ENCODE data around the gene RNF115. TPM values are rescaled to one million over a fixed set of nuclear protein-coding genes. Genes with fewer than 3 reads are reported as not detected.
A peak's percentile ranks its signal among the peaks of the same experiment; 100 is the strongest.

The RNF115 gene
- polyA plus RNA-seq (2013, experiment 1 of 2) = 7.6 TPM
- 7.9 TPM for polyA plus RNA-seq (2013, experiment 2 of 2)

- Histone ChIP-seq H2BK12ac (ENCODE audit: low read length) (no peak within 1 kb of the TSS), H3K23ac (ENCODE audit: low read depth, low read length, poor library complexity) (peak within 1 kb of the TSS; percentile 98), H2BK5ac (ENCODE audit: low read length) (peak within 1 kb of the TSS; percentile 90), H3K79me1 (ENCODE audit: low read depth, low read length) (no peaks in the 10 kb centered on the region), H2BK15ac (ENCODE audit: low read length) (no peak within 1 kb of the TSS), H3K4me2 (ENCODE audit: insufficient read depth, low read length, poor library complexity, severe bottlenecking) (peak within 1 kb of the TSS; percentile 60), H3K9me3 (replicated peaks in 1 of 2; ENCODE audit: control insufficient read depth in 2 of 2, insufficient read depth in 1 of 2, low read depth in 1 of 2, low read length in 2 of 2) (no peaks in the 10 kb centered on the region), H2AK5ac (ENCODE audit: low read depth, low read length) (no peak within 1 kb of the TSS), H4K91ac (ENCODE audit: low read depth, low read length, poor library complexity) (no peak within 1 kb of the TSS), H3K27me3 (ENCODE audit: control insufficient read depth in 3 of 3, insufficient read depth in 3 of 3, low read depth in 1 of 3, low read length in 3 of 3) (no peaks in the 10 kb centered on the region), H4K8ac (ENCODE audit: low read depth, low read length) (no peak within 1 kb of the TSS), H3K27ac (replicated peaks; ENCODE audit: low read length) (peak within 1 kb of the TSS; percentile 91), H2BK120ac (ENCODE audit: low read depth, low read length) (no peak within 1 kb of the TSS), H3K14ac (ENCODE audit: low read length) (peak within 1 kb of the TSS; percentile 22), H3K18ac (ENCODE audit: low read length) (peak within 1 kb of the TSS; percentile 93), H2AFZ (ENCODE audit: low read length) (peak within 1 kb of the TSS; percentile 85), H3K9ac (ENCODE audit: low read depth, low read length, poor library complexity) (peak within 1 kb of the TSS; percentile 86), H3K4me3 (ENCODE audit: low read length in 2 of 2) (peak within 1 kb of the TSS; percentile 59 to 90), H3K4me1 (ENCODE audit: control insufficient read depth in 2 of 2, insufficient read depth in 1 of 2, low read depth in 1 of 2, low read length in 2 of 2) (peaks cover 0 to 2% of the 10 kb centered on the region in 2 donors), H3K4ac (ENCODE audit: low read length) (no peak within 1 kb of the TSS), H3K36me3 (replicated peaks in 1 of 2; ENCODE audit: control insufficient read depth in 2 of 2, insufficient read depth in 2 of 2, low read length in 2 of 2) (peaks cover 13 to 35% of the 10 kb centered on the region in 2 donors)
- no CpG with 5 or more reads among the region's 89 CpGs for WGBS, 2 donors (ENCODE audit: extremely low coverage in 2 of 2, insufficient read length in 2 of 2, insufficient replicate concordance in 1 of 2)
- DNase-seq (ENCODE audit: low spot score) = peak; percentile 90
These were observed at the start of gene RNF115, which contains the start of gene POLR3C for GRCh38 chr1:145823565-145824498. Gene RNF115 (minus strand): TSS chr1:145824095. CDS start chr1:145823873, 222 bp downstream. Gene POLR3C (plus strand): TSS chr1:145824200. CDS start chr1:145825777, 1,577 bp downstream.

DNA sequence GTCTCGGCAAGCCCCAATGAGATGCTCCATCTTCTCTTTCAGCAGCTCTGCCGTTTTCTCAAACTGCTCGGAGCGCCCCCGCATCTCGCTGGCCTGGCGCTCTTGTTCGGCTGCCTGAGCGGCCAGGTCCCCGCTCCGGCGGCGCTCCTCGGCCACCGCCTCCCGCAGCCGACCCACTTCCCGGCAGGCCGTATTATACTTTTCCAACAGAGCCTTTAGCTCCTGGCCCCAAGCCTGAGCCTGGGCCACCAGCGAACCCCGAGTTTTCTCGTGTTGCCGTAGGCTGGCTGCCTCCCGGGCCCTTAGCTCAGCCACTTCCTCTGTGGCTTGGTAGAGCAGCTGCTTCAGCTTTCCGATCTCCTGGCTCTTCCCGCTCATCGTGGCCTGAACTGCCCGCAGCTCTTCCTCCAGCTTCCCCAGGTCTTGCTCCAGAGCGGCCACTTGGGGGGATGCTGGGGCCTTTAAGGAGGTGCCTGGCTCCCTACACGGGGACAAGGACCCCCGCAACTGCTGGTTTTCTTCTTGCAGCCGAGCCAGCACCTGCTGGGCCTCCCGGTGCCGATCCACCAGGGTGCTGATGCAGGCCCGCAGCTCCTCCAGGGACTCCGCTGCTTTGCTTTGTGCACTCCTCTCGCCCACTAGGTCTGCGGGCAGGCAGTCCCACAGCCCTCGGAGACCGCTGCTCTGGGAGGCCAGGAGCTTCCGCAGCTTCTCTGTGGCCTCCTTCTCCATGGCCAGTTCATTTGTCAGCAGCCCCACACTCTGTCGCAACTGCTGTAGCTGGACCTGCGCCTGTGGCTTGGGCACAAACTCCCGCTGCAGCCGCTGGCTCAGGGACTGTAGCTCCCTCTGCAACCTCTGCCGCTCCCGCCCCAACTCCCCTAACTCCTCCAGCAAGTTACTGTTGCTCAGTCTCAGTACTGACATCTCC is 48.4 kb upstream of the RNF115 start:
- Histone ChIP-seq H3K9me3 (replicated peaks in 1 of 2; ENCODE audit: control insufficient read depth in 2 of 2, insufficient read depth in 1 of 2, low read depth in 1 of 2, low read length in 2 of 2) (no peaks in the 10 kb centered on the region), H3K36me3 (replicated peaks in 1 of 2; ENCODE audit: control insufficient read depth in 2 of 2, insufficient read depth in 2 of 2, low read length in 2 of 2) (no peaks in the 10 kb centered on the region), H3K4me2 (ENCODE audit: insufficient read depth, low read length, poor library complexity, severe bottlenecking) (peak overlapping the region; percentile 52), H3K79me1 (ENCODE audit: low read depth, low read length) (peaks cover 2% of the 10 kb centered on the region), H3K9ac (ENCODE audit: low read depth, low read length, poor library complexity) (peak overlapping the region; percentile 97), H2AFZ (ENCODE audit: low read length) (peak overlapping the region; percentile 99), H2BK5ac (ENCODE audit: low read length) (peak overlapping the region; percentile 83), H3K27ac (replicated peaks; ENCODE audit: low read length) (no peak overlapping the region), H2BK120ac (ENCODE audit: low read depth, low read length) (peak overlapping the region; percentile 63), H2BK12ac (ENCODE audit: low read length) (peak overlapping the region; percentile 87), H3K27me3 (ENCODE audit: control insufficient read depth in 3 of 3, insufficient read depth in 3 of 3, low read depth in 1 of 3, low read length in 3 of 3) (peaks cover 0 to 67% (median 0%) of the 10 kb centered on the region in 3 experiments), H3K14ac (ENCODE audit: low read length) (peak overlapping the region; percentile 84), H3K4me3 (ENCODE audit: low read length in 2 of 2) (peak overlapping the region; percentile 47 to 67), H3K23ac (ENCODE audit: low read depth, low read length, poor library complexity) (peak overlapping the region; percentile 86), H4K8ac (ENCODE audit: low read depth, low read length) (peak overlapping the region; percentile 97), H3K4me1 (ENCODE audit: control insufficient read depth in 2 of 2, insufficient read depth in 1 of 2, low read depth in 1 of 2, low read length in 2 of 2) (peaks cover 3 to 8% of the 10 kb centered on the region in 2 donors), H4K91ac (ENCODE audit: low read depth, low read length, poor library complexity) (peak overlapping the region; percentile 97), H2BK15ac (ENCODE audit: low read length) (peak overlapping the region; percentile 100), H2AK5ac (ENCODE audit: low read depth, low read length) (peak overlapping the region; percentile 56), H3K18ac (ENCODE audit: low read length) (peak overlapping the region; percentile 97), H3K4ac (ENCODE audit: low read length) (peak overlapping the region; percentile 97)
- DNase-seq (ENCODE audit: low spot score) = no peak
- WGBS, 2 donors (ENCODE audit: extremely low coverage in 2 of 2, insufficient read length in 2 of 2, insufficient replicate concordance in 1 of 2) = no CpG with 5 or more reads among the region's 47 CpGs

GRCh38 chr1:145868232-145868631 is 44.3 kb upstream of the RNF115 start:
- no peak overlapping the region for H2BK120ac ChIP-seq (ENCODE audit: low read depth, low read length)
- H2AFZ ChIP-seq (ENCODE audit: low read length) = no peak overlapping the region
- H3K14ac ChIP-seq (ENCODE audit: low read length) = no peak overlapping the region
- no peak for DNase-seq (ENCODE audit: low spot score)
- H2BK12ac ChIP-seq (ENCODE audit: low read length) = no peak overlapping the region
- WGBS, 2 donors (ENCODE audit: extremely low coverage in 2 of 2, insufficient read length in 2 of 2, insufficient replicate concordance in 1 of 2) = no CpG with 5 or more reads among the region's 4 CpGs
- no peak overlapping the region for H4K8ac ChIP-seq (ENCODE audit: low read depth, low read length)
- H2AK5ac ChIP-seq (ENCODE audit: low read depth, low read length) = no peak overlapping the region
- H3K79me1 ChIP-seq (ENCODE audit: low read depth, low read length) = peaks cover 2% of the 10 kb centered on the region
- no peak overlapping the region for H3K4me2 ChIP-seq (ENCODE audit: insufficient read depth, low read length, poor library complexity, severe bottlenecking)
- no peak overlapping the region for H3K4ac ChIP-seq (ENCODE audit: low read length)
- H3K9ac ChIP-seq (ENCODE audit: low read depth, low read length, poor library complexity) = no peak overlapping the region
- H3K4me3 ChIP-seq (ENCODE audit: low read length in 2 of 2) = no peak overlapping the region
- H2BK15ac ChIP-seq (ENCODE audit: low read length) = no peak overlapping the region
- H3K9me3 ChIP-seq (replicated peaks in 1 of 2; ENCODE audit: control insufficient read depth in 2 of 2, insufficient read depth in 1 of 2, low read depth in 1 of 2, low read length in 2 of 2) = no peaks in the 10 kb centered on the region
- H3K36me3 ChIP-seq (replicated peaks in 1 of 2; ENCODE audit: control insufficient read depth in 2 of 2, insufficient read depth in 2 of 2, low read length in 2 of 2) = no peaks in the 10 kb centered on the region
- peaks cover 0 to 44% (median 0%) of the 10 kb centered on the region in 3 experiments for H3K27me3 ChIP-seq (ENCODE audit: control insufficient read depth in 3 of 3, insufficient read depth in 3 of 3, low read depth in 1 of 3, low read length in 3 of 3)
- H3K18ac ChIP-seq (ENCODE audit: low read length) = no peak overlapping the region
- no peak overlapping the region for H2BK5ac ChIP-seq (ENCODE audit: low read length)
- H3K27ac ChIP-seq (replicated peaks; ENCODE audit: low read length) = no peak overlapping the region
- peaks cover 3 to 8% of the 10 kb centered on the region in 2 donors for H3K4me1 ChIP-seq (ENCODE audit: control insufficient read depth in 2 of 2, insufficient read depth in 1 of 2, low read depth in 1 of 2, low read length in 2 of 2)
- H3K23ac ChIP-seq (ENCODE audit: low read depth, low read length, poor library complexity) = no peak overlapping the region
- H4K91ac ChIP-seq (ENCODE audit: low read depth, low read length, poor library complexity) = no peak overlapping the region

Data from neuronal stem cell (in vitro differentiated cells).